ENCODE data around the gene MCUB.

Gene MCUB

DNA sequence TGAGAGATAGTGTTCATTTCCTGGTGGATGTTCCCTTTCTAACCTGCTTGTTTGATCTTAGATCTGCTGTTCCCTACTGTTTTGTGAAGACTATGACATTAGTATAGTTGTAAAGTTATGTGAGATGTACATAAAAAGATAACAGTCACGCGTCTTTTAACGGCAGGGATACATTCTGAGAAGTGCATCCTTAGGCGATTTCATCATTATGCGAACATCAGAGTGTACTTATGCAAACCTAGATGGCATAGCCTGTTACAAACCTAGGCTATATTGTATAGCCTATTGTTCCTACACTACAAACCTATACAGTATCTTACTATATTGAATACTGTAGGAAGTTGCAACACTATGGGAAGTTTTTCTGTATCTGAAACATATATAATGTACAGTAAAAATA lies 50.4 kb downstream of the MCUB start:
- Histone ChIP-seq H3K36me3 (ENCODE audit: control insufficient read depth, insufficient read depth, low read length) (no peaks in the 10 kb centered on the region), H3K4me3 (replicated peaks; ENCODE audit: low read depth, low read length) (no peak overlapping the region), H3K27me3 (replicated peaks; ENCODE audit: control insufficient read depth, insufficient read depth, low read length) (no peaks in the 10 kb centered on the region)
- DNase-seq (ENCODE audit: extremely low read depth, insufficient read length) = no peak
- TF ChIP-seq, protein P1, sequence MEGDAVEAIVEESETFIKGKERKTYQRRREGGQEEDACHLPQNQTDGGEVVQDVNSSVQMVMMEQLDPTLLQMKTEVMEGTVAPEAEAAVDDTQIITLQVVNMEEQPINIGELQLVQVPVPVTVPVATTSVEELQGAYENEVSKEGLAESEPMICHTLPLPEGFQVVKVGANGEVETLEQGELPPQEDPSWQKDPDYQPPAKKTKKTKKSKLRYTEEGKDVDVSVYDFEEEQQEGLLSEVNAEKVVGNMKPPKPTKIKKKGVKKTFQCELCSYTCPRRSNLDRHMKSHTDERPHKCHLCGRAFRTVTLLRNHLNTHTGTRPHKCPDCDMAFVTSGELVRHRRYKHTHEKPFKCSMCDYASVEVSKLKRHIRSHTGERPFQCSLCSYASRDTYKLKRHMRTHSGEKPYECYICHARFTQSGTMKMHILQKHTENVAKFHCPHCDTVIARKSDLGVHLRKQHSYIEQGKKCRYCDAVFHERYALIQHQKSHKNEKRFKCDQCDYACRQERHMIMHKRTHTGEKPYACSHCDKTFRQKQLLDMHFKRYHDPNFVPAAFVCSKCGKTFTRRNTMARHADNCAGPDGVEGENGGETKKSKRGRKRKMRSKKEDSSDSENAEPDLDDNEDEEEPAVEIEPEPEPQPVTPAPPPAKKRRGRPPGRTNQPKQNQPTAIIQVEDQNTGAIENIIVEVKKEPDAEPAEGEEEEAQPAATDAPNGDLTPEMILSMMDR (IDR thresholded peaks at IDR 0.05; ENCODE audit: insufficient read depth, low read length, poor library complexity, severe bottlenecking) = no peak

GRCh38 chr4:109611045-109611646 lies 51.1 kb downstream of the MCUB start:
- TF ChIP-seq, protein P1 (IDR thresholded peaks at IDR 0.05; ENCODE audit: insufficient read depth, low read length, poor library complexity, severe bottlenecking) = no peak
- Histone ChIP-seq H3K27me3 (replicated peaks; ENCODE audit: control insufficient read depth, insufficient read depth, low read length) (no peaks in the 10 kb centered on the region), H3K36me3 (ENCODE audit: control insufficient read depth, insufficient read depth, low read length) (no peaks in the 10 kb centered on the region), H3K4me3 (replicated peaks; ENCODE audit: low read depth, low read length) (no peak overlapping the region)
- DNase-seq (ENCODE audit: extremely low read depth, insufficient read length) = no peak

DNA sequence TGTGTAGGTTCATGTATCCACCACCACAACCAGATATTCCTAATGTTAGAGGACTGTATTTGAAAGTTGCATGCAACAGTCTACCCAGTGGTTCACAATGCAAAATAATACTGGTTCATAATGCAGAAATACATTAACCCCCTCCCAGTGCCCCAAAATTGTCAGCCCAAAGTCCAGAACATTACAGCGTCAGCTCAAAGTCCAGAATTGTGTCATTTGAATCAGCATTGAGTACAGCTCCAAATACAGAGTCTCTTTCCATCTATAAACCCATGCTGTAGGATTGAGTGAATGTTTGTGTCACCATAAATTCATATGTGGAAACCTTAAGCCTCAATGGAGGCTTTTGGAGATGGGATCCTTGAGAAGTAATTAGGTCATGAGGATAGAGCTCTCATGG lies 54.0 kb downstream of the MCUB start:
- no peaks in the 10 kb centered on the region for H3K36me3 ChIP-seq (ENCODE audit: control insufficient read depth, insufficient read depth, low read length)
- H3K27me3 ChIP-seq (replicated peaks; ENCODE audit: control insufficient read depth, insufficient read depth, low read length) = no peaks in the 10 kb centered on the region
- DNase-seq (ENCODE audit: extremely low read depth, insufficient read length) = no peak
- TF ChIP-seq, protein P1 (IDR thresholded peaks at IDR 0.05; ENCODE audit: insufficient read depth, low read length, poor library complexity, severe bottlenecking) = no peak
- no peak overlapping the region for H3K4me3 ChIP-seq (replicated peaks; ENCODE audit: low read depth, low read length)

GRCh38 chr4:109614466-109614865 lies 54.4 kb downstream of the MCUB start:
- Histone ChIP-seq H3K27me3 (replicated peaks; ENCODE audit: control insufficient read depth, insufficient read depth, low read length) (no peaks in the 10 kb centered on the region), H3K36me3 (ENCODE audit: control insufficient read depth, insufficient read depth, low read length) (no peaks in the 10 kb centered on the region), H3K4me3 (replicated peaks; ENCODE audit: low read depth, low read length) (no peak overlapping the region)
- TF ChIP-seq, protein P1 (IDR thresholded peaks at IDR 0.05; ENCODE audit: insufficient read depth, low read length, poor library complexity, severe bottlenecking) = no peak
- no peak for DNase-seq (ENCODE audit: extremely low read depth, insufficient read length)

- Histone ChIP-seq H3K36me3 (ENCODE audit: control insufficient read depth, insufficient read depth, low read length) (no peaks in the 10 kb centered on the region), H3K4me3 (replicated peaks; ENCODE audit: low read depth, low read length) (no peak overlapping the region), H3K27me3 (replicated peaks; ENCODE audit: control insufficient read depth, insufficient read depth, low read length) (no peaks in the 10 kb centered on the region)
- TF ChIP-seq, protein P1 (IDR thresholded peaks at IDR 0.05; ENCODE audit: insufficient read depth, low read length, poor library complexity, severe bottlenecking) = no peak
- DNase-seq (ENCODE audit: extremely low read depth, insufficient read length) = no peak
Observed at GRCh38 chr4:109615742-109616141, 55.7 kb downstream of the MCUB start.

- no peak for DNase-seq (ENCODE audit: extremely low read depth, insufficient read length)
- Histone ChIP-seq H3K4me3 (replicated peaks; ENCODE audit: low read depth, low read length) (no peak overlapping the region), H3K36me3 (ENCODE audit: control insufficient read depth, insufficient read depth, low read length) (no peaks in the 10 kb centered on the region), H3K27me3 (replicated peaks; ENCODE audit: control insufficient read depth, insufficient read depth, low read length) (no peaks in the 10 kb centered on the region)
- TF ChIP-seq, protein P1 (IDR thresholded peaks at IDR 0.05; ENCODE audit: insufficient read depth, low read length, poor library complexity, severe bottlenecking) = no peak
Observed at GRCh38 chr4:109616243-109616642, 56.2 kb downstream of the MCUB start.
